ENCODE measurements around the gene EFNA1. TPM values are rescaled to one million over a fixed set of nuclear protein-coding genes. Genes with fewer than 3 reads are reported as not detected.

The EFNA1 gene
- total RNA-seq, 4 donors from 2014 or later = 88.9 to 198 (median 120) TPM

DNA sequence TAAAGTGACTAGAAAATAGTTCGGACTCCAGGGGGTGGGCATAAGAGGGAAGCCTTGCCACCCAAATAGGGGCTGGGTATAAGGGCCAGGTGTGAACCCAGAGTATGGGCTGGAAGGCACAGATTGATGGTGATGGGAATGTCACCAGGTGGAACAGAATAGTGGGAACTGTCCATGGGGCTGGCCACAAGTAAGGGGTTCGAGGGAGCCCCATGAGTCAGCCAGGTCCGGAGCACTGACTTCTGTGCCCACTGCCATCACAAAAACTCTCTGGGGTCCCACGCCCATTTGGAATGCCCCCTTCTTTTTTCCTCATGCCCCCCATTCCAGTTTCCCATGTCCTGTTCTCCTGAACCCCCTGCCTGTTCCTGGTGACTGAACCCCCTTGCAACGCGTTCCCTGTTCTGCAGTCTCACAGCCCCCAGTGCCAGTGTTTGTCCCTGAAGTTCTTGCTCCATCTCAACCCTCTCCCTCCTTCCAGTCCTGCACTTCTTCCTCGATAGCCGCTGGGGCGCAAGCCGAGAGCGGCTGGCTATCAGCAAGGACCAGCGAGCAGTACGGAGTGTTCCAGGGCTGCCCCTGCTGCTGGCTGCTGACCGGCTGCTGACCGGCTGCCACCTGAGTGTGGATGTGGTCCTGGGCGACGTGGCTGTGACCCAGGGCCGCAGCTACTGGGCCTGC, 53.8 kb downstream of the EFNA1 start:
- no peaks in the 10 kb centered on the region for H3K36me3 ChIP-seq
- H3K27ac ChIP-seq = no peak overlapping the region
- peaks cover 30% of the 10 kb centered on the region for H3K4me1 ChIP-seq
- TF ChIP-seq POLR2AphosphoS5 (IDR thresholded peaks at IDR 0.05) (no peak), EP300 (IDR thresholded peaks at IDR 0.05) (no peak), POLR2A (IDR thresholded peaks at IDR 0.05) (no peak)
- TF ChIP-seq, protein P1, sequence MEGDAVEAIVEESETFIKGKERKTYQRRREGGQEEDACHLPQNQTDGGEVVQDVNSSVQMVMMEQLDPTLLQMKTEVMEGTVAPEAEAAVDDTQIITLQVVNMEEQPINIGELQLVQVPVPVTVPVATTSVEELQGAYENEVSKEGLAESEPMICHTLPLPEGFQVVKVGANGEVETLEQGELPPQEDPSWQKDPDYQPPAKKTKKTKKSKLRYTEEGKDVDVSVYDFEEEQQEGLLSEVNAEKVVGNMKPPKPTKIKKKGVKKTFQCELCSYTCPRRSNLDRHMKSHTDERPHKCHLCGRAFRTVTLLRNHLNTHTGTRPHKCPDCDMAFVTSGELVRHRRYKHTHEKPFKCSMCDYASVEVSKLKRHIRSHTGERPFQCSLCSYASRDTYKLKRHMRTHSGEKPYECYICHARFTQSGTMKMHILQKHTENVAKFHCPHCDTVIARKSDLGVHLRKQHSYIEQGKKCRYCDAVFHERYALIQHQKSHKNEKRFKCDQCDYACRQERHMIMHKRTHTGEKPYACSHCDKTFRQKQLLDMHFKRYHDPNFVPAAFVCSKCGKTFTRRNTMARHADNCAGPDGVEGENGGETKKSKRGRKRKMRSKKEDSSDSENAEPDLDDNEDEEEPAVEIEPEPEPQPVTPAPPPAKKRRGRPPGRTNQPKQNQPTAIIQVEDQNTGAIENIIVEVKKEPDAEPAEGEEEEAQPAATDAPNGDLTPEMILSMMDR (IDR thresholded peaks at IDR 0.05) = no peak
- no peak overlapping the region for H3K4me3 ChIP-seq
- no peaks in the 10 kb centered on the region for H3K9me3 ChIP-seq
- no peak for DNase-seq (ENCODE audit: low spot score in 2 of 2)
- WGBS = 92% methylated on average over 15 of the region's 18 CpGs
- H3K27me3 ChIP-seq = no peaks in the 10 kb centered on the region

DNA sequence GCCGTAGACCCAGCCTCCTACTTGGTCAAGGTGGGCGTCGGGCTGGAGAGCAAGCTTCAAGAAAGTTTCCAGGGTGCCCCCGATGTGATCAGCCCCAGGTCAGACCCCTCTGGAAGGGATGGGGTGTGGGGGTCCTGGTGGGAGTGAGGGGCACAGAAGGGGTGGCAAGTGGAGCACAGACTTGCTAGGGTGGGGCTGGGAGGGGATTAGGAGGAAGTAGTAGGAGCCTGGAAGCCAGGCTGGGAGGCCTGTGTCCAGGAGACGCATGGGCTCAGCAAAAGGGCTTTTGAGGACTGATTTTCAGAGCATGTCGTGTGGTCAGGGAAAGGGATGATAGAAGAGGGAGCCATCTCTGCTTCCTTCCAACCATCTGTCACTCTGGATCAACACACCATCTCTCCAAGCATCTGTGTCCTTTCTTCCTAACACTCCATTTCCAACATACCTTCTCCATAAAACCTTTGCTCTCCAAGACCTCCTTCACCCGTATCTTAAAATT, 54.4 kb downstream of the EFNA1 start:
- no peak for TF ChIP-seq POLR2A (IDR thresholded peaks at IDR 0.05)
- no peak for TF ChIP-seq POLR2AphosphoS5 (IDR thresholded peaks at IDR 0.05)
- no peak for TF ChIP-seq EP300 (IDR thresholded peaks at IDR 0.05)
- TF ChIP-seq, protein P1 (IDR thresholded peaks at IDR 0.05) = no peak
- Histone ChIP-seq H3K27ac (no peak overlapping the region), H3K4me1 (peaks cover 24% of the 10 kb centered on the region), H3K9me3 (no peaks in the 10 kb centered on the region), H3K4me3 (no peak overlapping the region), H3K27me3 (no peaks in the 10 kb centered on the region), H3K36me3 (no peaks in the 10 kb centered on the region)
- peak in 1 of 2 donors; percentile 53 for DNase-seq (ENCODE audit: low spot score in 2 of 2)
- WGBS = 87% methylated on average over 6 of the region's 7 CpGs

DNA sequence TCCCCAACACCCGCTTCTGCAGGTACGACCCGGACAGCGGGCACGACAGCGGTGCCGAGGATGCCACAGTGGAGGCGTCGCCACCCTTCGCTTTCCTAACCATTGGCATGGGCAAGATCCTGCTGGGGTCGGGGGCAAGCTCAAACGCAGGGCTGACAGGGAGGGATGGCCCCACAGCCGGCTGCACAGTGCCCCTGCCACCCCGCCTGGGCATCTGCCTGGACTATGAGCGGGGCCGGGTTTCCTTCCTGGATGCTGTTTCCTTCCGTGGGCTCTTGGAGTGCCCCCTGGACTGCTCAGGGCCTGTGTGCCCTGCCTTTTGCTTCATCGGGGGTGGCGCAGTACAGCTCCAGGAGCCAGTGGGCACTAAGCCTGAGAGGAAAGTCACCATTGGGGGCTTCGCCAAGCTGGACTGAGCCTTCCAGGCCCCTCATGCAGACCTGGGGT, 56.1 kb downstream of the EFNA1 start:
- WGBS = 86% methylated on average over 10 of the region's 20 CpGs
- no peak for DNase-seq (ENCODE audit: low spot score in 2 of 2)
- no peak overlapping the region for H3K4me3 ChIP-seq
- H3K36me3 ChIP-seq = no peaks in the 10 kb centered on the region
- H3K9me3 ChIP-seq = no peaks in the 10 kb centered on the region
- H3K27me3 ChIP-seq = no peaks in the 10 kb centered on the region
- TF ChIP-seq EP300 (IDR thresholded peaks at IDR 0.05) = no peak
- H3K4me1 ChIP-seq = peaks cover 17% of the 10 kb centered on the region
- no peak overlapping the region for H3K27ac ChIP-seq

DNA sequence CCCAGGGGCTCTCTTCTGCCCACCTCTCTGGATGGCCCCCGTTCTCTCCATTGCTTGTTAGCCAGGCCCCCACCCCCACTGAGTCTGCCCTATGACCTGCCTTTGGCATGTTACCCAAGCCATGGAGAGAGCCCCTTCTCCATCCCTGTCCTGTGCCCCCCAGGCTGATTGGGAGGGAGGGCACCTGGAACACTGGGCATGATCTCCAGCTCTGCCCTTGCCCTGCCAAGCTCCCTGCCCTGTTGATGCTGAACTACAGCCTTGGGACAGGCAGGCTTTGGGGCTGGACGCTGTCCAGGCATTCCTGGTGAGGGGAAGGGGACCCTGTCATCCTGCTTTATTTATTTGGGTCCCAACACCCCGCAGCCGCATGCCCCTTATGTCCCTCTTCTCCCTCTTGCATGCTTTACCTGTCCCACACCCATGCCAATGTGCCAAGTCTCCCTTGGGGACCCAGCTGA, 56.7 kb downstream of the EFNA1 start:
- no peak for TF ChIP-seq POLR2A (IDR thresholded peaks at IDR 0.05)
- no peak for TF ChIP-seq EP300 (IDR thresholded peaks at IDR 0.05)
- TF ChIP-seq, protein P1 (IDR thresholded peaks at IDR 0.05) = no peak
- TF ChIP-seq POLR2AphosphoS5 (IDR thresholded peaks at IDR 0.05) = no peak
- no peak overlapping the region for H3K27ac ChIP-seq
- H3K36me3 ChIP-seq = no peaks in the 10 kb centered on the region
- DNase-seq (ENCODE audit: low spot score in 2 of 2) = no peak
- no peak overlapping the region for H3K4me3 ChIP-seq
- no peaks in the 10 kb centered on the region for H3K9me3 ChIP-seq
- no peaks in the 10 kb centered on the region for H3K27me3 ChIP-seq
- 98% methylated on average over 4 of the region's 4 CpGs for whole genome bisulfite sequencing
- H3K4me1 ChIP-seq = peaks cover 17% of the 10 kb centered on the region

Other genes starting within 250 kb of the EFNA1 start
- gene PMVK, start 191.2 kb upstream of the EFNA1 start, total RNA-seq = 10 to 100 TPM; 19.3 to 38.0 (median 28.8) TPM
- 10 to 100 TPM; 41.4 to 67.4 (median 61.3) TPM for gene PBXIP1, start 171.8 kb upstream of the EFNA1 start, total RNA-seq
- gene PYGO2, start 166.1 kb upstream of the EFNA1 start, total RNA-seq = 10 to 100 TPM; 34.2 to 46.7 (median 35.3) TPM
- gene SHC1, start 157.1 kb upstream of the EFNA1 start, total RNA-seq = 100 to 1,000 TPM in 1 of 4 donors, 10 to 100 TPM in 3; 54.5 to 102 (median 69.5) TPM
- gene CKS1B, start 153.2 kb upstream of the EFNA1 start, total RNA-seq = 10 to 100 TPM; 37.8 to 55.4 (median 49.7) TPM
- gene FLAD1, start 144.5 kb upstream of the EFNA1 start, total RNA-seq = 10 to 100 TPM; 42.0 to 59.7 (median 52.3) TPM
- gene LENEP, start 134.3 kb upstream of the EFNA1 start, total RNA-seq = 1 to 10 TPM in 1 of 4 donors, not detected in 3; 3.0 TPM
- 100 to 1,000 TPM; 238 to 243 (median 239) TPM for gene ZBTB7B, start 125.1 kb upstream of the EFNA1 start, total RNA-seq
- 10 to 100 TPM; 13.4 to 36.0 (median 14.5) TPM for gene DCST2, start 94.1 kb upstream of the EFNA1 start, total RNA-seq
- 1 to 10 TPM in 3 of 4 donors, under 1 TPM in 1; 0.55 to 8.2 (median 2.8) TPM for gene DCST1, start 94.1 kb upstream of the EFNA1 start, total RNA-seq
- gene ADAM15, start 76.6 kb upstream of the EFNA1 start, total RNA-seq = 100 to 1,000 TPM; 304 to 327 (median 321) TPM
- 10 to 100 TPM; 22.4 to 44.2 (median 28.7) TPM for gene EFNA4, start 64.1 kb upstream of the EFNA1 start, total RNA-seq
- 100 to 1,000 TPM in 1 of 4 donors, 10 to 100 TPM in 3; 28.8 to 104 (median 77.6) TPM for gene EFNA3, start 49.0 kb upstream of the EFNA1 start, total RNA-seq
- 10 to 100 TPM; 27.9 to 56.1 (median 32.6) TPM for gene SLC50A1, start 8.0 kb downstream of the EFNA1 start, total RNA-seq
- 10 to 100 TPM; 23.7 to 43.7 (median 30.2) TPM for gene DPM3, start 12.7 kb downstream of the EFNA1 start, total RNA-seq
- 100 to 1,000 TPM in 2 of 4 donors, 10 to 100 TPM in 2; 77.1 to 180 (median 113) TPM for gene KRTCAP2, start 45.4 kb downstream of the EFNA1 start, total RNA-seq
- gene TRIM46, start 46.0 kb downstream of the EFNA1 start, total RNA-seq = under 1 TPM in 2 of 4 donors, not detected in 2; 0.34 to 0.80 TPM
- gene THBS3, start 80.0 kb downstream of the EFNA1 start, total RNA-seq = 10 to 100 TPM; 21.4 to 90.8 (median 26.7) TPM
- gene MTX1, start 80.8 kb downstream of the EFNA1 start, total RNA-seq = 10 to 100 TPM; 19.8 to 51.7 (median 36.9) TPM
- 10 to 100 TPM; 23.6 to 32.1 (median 25.7) TPM for gene ENTREP3, start 127.6 kb downstream of the EFNA1 start, total RNA-seq
- 10 to 100 TPM; 45.1 to 73.3 (median 67.6) TPM for gene SCAMP3, start 134.5 kb downstream of the EFNA1 start, total RNA-seq
- 10 to 100 TPM; 27.6 to 72.3 (median 36.2) TPM for gene CLK2, start 145.6 kb downstream of the EFNA1 start, total RNA-seq
- 10 to 100 TPM in 3 of 4 donors, 1 to 10 TPM in 1; 6.6 to 12.8 (median 10.4) TPM for gene HCN3, start 149.6 kb downstream of the EFNA1 start, total RNA-seq
- 1 to 10 TPM in 3 of 4 donors, under 1 TPM in 1; 0.24 to 2.5 (median 2.1) TPM for gene PKLR, start 173.6 kb downstream of the EFNA1 start, total RNA-seq
- 100 to 1,000 TPM; 110 to 194 (median 147) TPM for gene FDPS, start 181.0 kb downstream of the EFNA1 start, total RNA-seq
- 10 to 100 TPM; 34.2 to 51.5 (median 42.8) TPM for gene RUSC1, start 193.0 kb downstream of the EFNA1 start, total RNA-seq